Mesothelial cell of epicardium (in vitro differentiated cells): Measurements from ENCODE around the gene AUTS2. TPM values are rescaled to one million over a fixed set of nuclear protein-coding genes. Genes with fewer than 3 reads are reported as not detected.

ENCODE experiments used
- DNase-seq, 2 experiments: peaks; one replicate each; pipeline ENCODE4 v3.0.0; 2021; ENCODE audit warnings: low spot score in 2 of 2; ENCODE audit not compliant: unreplicated experiment in 2 of 2
- H3K27ac Mint-ChIP-seq: 2 replicates; pipeline ENCODE4 v1.8.0; 2021; ENCODE audit warnings: mixed read lengths
- H3K27me3 Mint-ChIP-seq: 2 replicates; pipeline ENCODE4 v1.8.0; 2021; ENCODE audit warnings: low read depth, mixed read lengths
- H3K36me3 Mint-ChIP-seq: 2 replicates; pipeline ENCODE4 v1.8.0; 2021; ENCODE audit warnings: mixed read lengths
- H3K4me1 Mint-ChIP-seq: 2 replicates; pipeline ENCODE4 v1.8.0; 2021; ENCODE audit warnings: mixed read lengths
- H3K4me3 Mint-ChIP-seq: 2 replicates; pipeline ENCODE4 v1.8.0; 2021; ENCODE audit warnings: mild to moderate bottlenecking, moderate library complexity, mixed read lengths
- H3K9me3 Mint-ChIP-seq: 2 replicates; pipeline ENCODE4 v1.8.0; 2021; ENCODE audit warnings: mixed read lengths
- total RNA-seq: library from RNA; stranded (reverse); gene quantifications from 3 replicates; pipeline ENCODE4 v1.2.1, GENCODE V29; 2021
- TF ChIP-seq, protein P1 (sequence below): fragments of 200-600 bp; sonication (generic); IDR thresholded peaks from one replicate; pipeline ENCODE4 v1.5.0; 2021; ENCODE audit warnings: antibody characterized with exemption; ENCODE audit not compliant: unreplicated experiment

Gene AUTS2
- total RNA-seq, 1 donor from 2014 or later, result 135 TPM

DNA sequence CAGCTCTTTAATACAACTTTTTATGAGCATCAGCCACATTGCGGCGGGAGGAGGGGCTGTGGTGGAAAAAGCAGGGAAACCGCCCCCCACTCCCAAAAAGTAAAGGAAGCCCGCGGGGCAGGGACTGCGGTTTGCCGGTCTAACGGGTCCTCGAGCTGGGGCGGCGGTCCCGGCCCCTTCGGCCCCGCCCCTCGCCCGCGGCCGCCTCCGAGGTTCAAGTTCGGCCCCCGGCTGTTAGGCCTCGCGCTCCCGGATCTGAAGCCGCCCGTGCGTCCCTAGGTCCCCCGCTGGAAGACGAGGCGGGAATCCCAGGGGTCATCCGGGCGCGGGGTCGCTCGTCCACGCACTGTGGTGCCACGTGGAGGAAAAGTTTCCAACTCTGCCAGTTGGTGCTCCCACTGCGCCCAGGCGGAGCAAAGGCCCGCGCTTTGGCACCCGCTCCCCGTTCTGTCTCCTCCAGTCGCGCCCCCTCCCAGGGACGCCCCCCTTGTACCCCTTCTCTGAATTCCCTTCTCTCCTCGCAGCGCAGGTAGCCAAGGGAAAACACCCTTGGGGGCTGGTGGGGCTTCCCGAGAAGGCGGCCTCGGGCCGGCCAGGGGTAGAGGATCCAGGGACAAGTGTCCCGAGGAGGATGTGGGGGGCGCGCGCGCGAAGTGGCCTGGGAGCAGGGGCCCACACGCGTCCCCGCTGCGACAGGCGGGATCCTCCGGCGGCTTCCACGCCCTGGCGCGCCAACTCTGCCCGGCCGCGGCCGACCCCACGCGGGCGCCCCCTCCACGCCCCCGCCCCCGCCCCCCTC lies 798 bp upstream of the AUTS2 start:
- peaks cover 11% of the 10 kb centered on the region for H3K27me3 Mint-ChIP-seq
- peak overlapping the region; percentile 70 for H3K4me3 Mint-ChIP-seq
- no peaks in the 10 kb centered on the region for H3K36me3 Mint-ChIP-seq
- peak; percentile 43 to 67 for DNase-seq
- peaks cover 9% of the 10 kb centered on the region for H3K4me1 Mint-ChIP-seq
- no peaks in the 10 kb centered on the region for H3K9me3 Mint-ChIP-seq
- TF ChIP-seq, protein P1, sequence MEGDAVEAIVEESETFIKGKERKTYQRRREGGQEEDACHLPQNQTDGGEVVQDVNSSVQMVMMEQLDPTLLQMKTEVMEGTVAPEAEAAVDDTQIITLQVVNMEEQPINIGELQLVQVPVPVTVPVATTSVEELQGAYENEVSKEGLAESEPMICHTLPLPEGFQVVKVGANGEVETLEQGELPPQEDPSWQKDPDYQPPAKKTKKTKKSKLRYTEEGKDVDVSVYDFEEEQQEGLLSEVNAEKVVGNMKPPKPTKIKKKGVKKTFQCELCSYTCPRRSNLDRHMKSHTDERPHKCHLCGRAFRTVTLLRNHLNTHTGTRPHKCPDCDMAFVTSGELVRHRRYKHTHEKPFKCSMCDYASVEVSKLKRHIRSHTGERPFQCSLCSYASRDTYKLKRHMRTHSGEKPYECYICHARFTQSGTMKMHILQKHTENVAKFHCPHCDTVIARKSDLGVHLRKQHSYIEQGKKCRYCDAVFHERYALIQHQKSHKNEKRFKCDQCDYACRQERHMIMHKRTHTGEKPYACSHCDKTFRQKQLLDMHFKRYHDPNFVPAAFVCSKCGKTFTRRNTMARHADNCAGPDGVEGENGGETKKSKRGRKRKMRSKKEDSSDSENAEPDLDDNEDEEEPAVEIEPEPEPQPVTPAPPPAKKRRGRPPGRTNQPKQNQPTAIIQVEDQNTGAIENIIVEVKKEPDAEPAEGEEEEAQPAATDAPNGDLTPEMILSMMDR, result no peak
- peak overlapping the region; percentile 33 for H3K27ac Mint-ChIP-seq

DNA sequence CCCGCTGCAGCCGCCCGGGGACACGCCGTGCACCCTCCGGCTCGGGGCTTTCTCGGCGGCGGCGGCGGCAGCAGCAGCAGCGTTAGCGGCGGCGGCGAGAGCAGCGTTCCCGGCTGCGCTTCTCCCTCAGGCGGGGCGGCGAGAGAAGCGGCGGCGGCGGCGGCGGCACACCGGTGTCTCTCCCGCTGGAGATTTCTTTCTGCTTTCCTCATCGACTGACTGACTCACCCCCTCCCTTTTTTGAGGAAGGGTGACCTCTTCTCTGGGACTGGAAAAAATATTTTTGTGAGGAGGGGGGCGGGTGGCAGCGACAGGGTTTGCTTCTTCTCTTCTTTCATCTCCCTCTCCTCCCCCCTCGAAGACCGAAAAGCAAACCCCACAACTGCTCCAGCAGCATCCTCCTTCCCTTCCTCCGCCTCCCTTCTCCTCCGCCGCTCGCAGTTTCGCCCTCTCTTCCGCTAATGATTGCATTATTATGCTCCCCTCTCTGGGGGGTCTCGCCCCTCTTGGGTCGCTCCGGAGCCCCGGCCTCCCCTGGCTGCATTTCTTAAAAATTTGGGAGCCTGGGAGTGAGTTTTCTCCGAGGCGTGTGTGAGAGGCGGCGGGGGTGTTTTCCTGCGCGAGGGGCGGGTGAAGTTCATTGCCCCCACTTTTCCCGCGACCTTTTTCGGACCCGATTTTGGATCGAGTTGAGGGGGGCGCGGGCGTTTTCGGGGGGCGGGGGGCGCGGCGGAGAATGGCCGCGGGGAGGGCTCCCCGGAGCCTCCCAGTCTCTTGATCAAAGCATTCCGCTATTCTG lies 411 bp downstream of the AUTS2 start:
- Mint-ChIP-seq H3K27me3 (peaks cover 6% of the 10 kb centered on the region), H3K4me3 (no peak overlapping the region), H3K4me1 (peaks cover 9% of the 10 kb centered on the region), H3K36me3 (no peaks in the 10 kb centered on the region), H3K9me3 (no peaks in the 10 kb centered on the region), H3K27ac (peak overlapping the region; percentile 98)
- TF ChIP-seq, protein P1, result no peak
- DNase-seq, result peak; percentile 27 to 52

DNA sequence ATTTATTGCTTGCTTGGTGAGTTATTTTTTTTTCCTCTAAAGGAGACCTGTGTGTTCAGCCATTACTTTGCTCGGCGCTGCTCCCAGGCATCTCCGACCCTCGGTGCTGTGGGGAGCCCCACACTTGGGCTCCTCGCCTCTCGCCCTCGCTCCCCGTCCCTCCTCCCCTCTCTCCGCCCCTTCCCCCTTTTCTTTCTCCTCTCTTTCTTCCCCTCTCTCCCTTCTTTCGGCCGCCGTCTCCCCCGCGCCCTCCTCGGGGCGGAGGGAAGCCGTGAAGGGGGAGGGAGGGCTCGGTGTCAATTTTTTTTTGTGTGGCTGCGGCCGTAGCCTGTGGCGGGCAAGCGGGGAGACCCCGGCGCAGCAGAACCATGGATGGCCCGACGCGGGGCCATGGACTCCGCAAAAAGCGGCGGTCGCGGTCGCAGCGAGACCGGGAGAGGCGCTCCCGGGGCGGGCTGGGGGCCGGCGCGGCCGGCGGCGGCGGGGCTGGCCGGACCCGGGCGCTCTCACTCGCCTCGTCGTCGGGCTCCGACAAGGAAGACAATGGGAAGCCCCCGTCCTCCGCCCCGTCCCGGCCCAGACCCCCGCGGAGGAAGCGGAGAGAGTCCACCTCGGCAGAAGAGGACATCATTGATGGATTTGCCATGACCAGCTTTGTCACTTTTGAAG lies 1.1 kb downstream of the AUTS2 start:
- TF ChIP-seq, protein P1, result no peak
- peaks cover 9% of the 10 kb centered on the region for H3K4me1 Mint-ChIP-seq
- peak overlapping the region; percentile 98 for H3K27ac Mint-ChIP-seq
- no peaks in the 10 kb centered on the region for H3K36me3 Mint-ChIP-seq
- peaks cover 2% of the 10 kb centered on the region for H3K27me3 Mint-ChIP-seq
- H3K9me3 Mint-ChIP-seq, result no peaks in the 10 kb centered on the region
- peak; percentile 21 to 63 for DNase-seq
- no peak overlapping the region for H3K4me3 Mint-ChIP-seq

DNA sequence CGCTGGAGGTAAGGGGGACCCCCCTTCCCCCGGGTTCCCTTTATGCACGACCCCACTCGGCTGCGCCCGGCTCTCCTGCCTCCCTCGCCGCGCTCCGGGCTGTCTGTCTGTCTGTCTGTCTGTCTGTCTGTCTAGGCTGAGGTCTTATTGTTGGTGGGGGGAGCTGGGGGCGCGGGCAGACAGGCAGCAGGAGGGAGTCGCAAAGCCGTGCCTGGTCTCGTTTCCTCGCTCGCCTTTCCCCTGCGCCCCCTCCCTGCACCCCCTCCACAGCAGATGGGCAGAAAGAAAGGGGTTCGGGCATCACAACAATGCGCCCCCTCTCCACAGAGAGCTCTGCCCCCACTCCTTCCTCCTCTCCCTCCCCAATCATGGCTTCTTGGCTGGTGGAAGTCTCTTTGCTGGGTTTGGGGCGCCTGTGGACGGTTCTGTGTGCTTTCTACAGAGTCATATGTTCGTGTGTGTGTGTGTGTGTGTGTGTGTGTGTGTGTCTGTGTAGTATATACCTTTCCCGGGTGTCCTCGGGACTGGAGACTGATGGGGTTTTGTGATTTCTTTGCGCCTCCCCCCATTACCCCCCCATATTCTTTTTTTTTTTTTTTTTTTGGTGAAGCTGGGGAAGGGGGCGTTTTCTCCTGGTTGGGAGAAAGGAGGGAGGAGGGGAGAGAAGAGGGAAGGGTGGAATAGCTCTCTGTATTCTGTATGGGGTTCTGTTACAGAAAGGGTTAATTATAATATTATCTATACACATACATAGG lies 1.9 kb downstream of the AUTS2 start:
- Mint-ChIP-seq H3K27me3 (no peaks in the 10 kb centered on the region), H3K4me1 (peaks cover 9% of the 10 kb centered on the region), H3K9me3 (no peaks in the 10 kb centered on the region), H3K27ac (peak overlapping the region; percentile 91), H3K36me3 (no peaks in the 10 kb centered on the region), H3K4me3 (no peak overlapping the region)
- DNase-seq, result no peak
- TF ChIP-seq, protein P1, result no peak
